WI38 (cell line): ENCODE measurements around the gene PSMC4.

Experiments used
- H3K4me3 ChIP-seq: 2 replicates; pipeline ENCODE4 v1.5.1; 2011; ENCODE audit warnings: low read depth, mild to moderate bottlenecking, control low read depth, low read length
- TF ChIP-seq, protein P1 (sequence below): IDR thresholded peaks from 2 replicates; pipeline ENCODE4 v1.5.1; 2012; ENCODE audit warnings: low read depth, mild to moderate bottlenecking, control low read depth, low read length

The PSMC4 gene

DNA sequence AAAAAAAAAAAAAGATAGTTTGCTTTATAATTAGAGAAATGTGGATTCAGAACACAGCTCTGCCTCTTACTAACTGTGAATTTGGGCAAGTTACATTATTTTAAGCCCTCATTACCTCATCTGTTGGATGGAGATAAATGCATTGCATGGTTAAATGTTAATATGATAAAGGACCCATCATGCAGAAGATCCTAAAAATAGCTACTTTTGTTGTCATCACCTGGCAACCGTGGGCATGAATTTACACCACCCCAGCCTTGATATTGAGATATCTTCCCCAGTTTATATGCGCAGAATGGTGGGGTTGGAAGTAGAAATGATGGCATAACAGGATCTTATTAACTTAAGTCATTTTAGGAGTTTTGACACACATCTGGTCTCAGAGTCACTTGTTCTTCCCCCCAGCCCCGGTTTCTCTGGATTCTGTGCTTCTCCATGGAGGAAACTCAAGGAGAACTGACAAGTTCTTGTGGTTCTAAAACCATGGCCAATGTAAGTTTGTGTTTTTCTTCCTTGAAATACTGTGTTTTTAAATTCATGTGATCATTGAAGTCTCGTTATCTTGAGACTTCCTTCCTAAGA, 34.8 kb downstream of the PSMC4 start:
- TF ChIP-seq, protein P1, sequence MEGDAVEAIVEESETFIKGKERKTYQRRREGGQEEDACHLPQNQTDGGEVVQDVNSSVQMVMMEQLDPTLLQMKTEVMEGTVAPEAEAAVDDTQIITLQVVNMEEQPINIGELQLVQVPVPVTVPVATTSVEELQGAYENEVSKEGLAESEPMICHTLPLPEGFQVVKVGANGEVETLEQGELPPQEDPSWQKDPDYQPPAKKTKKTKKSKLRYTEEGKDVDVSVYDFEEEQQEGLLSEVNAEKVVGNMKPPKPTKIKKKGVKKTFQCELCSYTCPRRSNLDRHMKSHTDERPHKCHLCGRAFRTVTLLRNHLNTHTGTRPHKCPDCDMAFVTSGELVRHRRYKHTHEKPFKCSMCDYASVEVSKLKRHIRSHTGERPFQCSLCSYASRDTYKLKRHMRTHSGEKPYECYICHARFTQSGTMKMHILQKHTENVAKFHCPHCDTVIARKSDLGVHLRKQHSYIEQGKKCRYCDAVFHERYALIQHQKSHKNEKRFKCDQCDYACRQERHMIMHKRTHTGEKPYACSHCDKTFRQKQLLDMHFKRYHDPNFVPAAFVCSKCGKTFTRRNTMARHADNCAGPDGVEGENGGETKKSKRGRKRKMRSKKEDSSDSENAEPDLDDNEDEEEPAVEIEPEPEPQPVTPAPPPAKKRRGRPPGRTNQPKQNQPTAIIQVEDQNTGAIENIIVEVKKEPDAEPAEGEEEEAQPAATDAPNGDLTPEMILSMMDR: no peak
- no peak overlapping the region for H3K4me3 ChIP-seq

DNA sequence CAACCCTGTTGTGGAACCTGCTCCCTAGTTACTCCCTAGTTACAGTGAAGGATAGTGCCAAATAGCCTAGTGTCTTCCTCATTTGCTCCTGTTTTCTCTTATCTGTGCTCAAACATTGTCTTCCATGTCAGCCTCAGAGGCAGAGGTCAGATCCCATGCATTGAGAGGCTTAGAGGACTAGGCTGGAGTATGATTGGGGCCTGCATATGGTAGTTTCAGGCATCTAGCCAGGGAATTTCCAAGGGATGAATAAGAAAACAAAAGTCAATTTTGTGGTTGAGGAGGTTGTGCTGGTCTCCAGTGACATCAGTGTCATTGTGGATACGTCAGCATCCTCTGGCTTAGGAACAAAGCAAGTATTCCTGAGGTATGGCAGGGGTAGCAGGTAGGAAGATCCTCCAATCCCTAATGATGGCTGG, 35.3 kb downstream of the PSMC4 start:
- TF ChIP-seq, protein P1: no peak
- H3K4me3 ChIP-seq: no peak overlapping the region

DNA sequence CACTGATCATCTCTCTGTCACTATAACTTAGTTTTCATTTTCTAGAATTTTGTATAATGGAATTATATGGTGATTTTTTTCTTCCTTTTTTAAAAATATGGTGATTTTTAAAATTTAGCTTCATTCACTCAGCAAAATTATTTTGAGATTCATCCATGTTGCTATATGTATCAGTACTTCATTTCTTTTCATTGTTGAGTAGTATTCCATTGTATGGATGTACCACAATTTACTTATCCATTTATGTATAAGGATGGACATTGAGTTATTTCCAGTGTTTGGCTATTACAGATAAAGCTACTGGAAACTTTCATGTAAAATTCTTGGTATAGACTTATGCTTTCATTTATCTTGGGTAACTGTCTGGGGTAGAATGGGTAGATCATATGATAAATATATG, 38.7 kb downstream of the PSMC4 start:
- TF ChIP-seq, protein P1: no peak
- H3K4me3 ChIP-seq: no peak overlapping the region

DNA sequence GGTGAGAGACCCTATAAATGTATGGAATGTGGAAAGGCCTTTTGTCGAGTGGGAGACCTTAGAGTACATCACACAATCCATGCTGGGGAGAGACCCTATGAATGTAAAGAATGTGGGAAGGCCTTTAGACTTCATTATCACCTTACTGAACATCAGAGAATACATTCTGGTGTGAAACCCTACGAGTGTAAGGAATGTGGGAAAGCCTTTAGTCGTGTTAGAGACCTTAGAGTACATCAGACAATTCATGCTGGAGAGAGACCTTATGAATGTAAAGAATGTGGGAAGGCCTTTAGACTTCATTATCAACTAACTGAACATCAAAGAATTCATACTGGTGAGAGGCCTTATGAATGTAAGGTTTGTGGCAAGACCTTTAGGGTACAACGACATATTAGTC, 43.0 kb downstream of the PSMC4 start:
- no peak overlapping the region for H3K4me3 ChIP-seq
- TF ChIP-seq, protein P1: no peak

DNA sequence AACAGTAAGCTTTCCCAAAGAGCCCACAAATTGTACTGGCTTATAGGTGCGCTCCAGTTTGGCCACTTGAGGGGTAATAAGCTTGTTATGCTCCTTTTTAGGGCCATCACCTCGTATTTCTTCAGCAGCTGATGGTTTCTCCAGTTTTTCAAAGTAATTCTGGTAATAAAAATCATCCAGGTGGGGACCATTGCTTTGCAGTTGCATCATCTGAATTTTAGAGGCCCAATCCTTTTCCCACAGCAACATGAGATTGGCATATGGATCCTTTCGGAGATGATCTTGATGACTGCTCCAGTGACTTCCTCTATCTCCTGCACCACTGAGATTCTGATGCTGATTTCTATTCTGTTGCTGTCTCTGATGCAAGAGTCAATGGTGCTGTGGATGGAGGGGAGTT, 53.0 kb downstream of the PSMC4 start:
- TF ChIP-seq, protein P1: no peak
- H3K4me3 ChIP-seq: no peak overlapping the region

DNA sequence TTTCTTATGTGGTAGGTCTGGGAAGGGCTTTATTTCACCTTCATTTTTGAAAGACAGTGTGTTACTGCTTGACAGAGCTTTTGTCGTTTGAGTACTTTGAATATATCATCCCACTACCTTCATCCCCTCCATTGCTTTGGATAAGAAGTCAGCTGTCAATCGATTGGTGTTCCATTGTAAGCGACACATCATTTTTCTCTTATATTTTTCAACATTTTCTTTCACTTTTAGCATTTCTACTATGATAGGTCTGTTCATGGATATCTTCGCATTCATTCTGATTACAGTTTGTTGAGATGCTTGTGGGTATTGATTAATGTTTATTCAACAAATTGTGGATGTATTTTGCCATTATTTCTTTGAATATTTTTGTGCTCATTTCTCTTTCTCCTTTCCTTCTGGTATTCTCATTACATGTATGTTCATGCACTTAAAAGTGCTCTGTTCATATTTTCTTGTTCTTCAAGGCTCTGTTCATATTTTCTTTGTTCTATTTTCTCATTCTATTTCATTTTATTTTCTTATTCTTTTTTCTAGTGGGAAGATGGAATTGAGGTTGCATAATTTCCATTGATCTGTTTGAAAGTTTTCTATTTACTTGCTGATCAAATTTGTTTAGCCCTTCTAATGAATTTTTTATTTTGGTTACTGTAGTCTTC, 55.1 kb downstream of the PSMC4 start:
- no peak overlapping the region for H3K4me3 ChIP-seq
- TF ChIP-seq, protein P1: no peak

DNA sequence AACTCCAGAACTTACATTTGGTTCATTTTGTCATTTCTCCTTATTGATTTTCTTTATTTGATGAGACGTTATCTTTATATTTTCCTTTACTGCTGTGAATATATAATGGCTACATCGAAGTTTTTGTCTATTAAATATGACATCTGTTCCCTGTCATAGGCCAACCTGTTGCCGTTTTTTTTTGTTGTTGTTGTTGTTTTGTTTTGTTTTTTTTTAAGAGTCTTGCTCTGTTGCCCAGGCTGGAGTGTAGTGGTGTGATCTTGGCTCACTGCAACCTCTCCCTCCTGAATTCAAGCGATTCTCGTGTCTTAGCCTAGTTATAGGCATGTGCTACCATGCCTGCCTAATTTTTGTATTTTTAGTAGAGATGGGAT, 55.6 kb downstream of the PSMC4 start:
- H3K4me3 ChIP-seq: no peak overlapping the region
- TF ChIP-seq, protein P1: no peak
